NCI-H748 (cell line): ENCODE data around the gene SCN10A.

Source experiments
- DNase-seq: peaks from one replicate; lab custom pipeline; 2025; ENCODE audit not compliant: unreplicated experiment; lab: John Stamatoyannopoulos, UW

The SCN10A gene

DNA sequence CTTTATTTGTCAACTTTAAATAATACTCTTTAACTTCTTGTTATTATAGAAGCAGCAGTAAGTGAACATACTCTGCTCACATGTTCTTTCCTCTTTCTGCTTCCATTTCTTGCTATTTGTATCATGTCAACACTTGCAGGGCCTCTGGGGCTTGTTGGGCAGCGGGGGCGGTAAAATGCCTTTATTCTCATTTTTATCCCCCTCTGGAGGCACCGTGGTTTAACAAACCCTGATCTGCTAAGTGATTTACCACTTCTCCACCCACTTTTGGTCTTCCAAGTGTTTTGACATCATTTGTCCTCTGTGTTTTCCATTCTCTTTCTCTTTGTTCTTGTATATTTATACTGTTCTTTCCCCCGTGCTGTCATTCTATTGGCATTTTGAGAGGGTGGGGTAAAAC is 33.9 kb downstream of the SCN10A start:
- DNase-seq, result peak; percentile 0

DNA sequence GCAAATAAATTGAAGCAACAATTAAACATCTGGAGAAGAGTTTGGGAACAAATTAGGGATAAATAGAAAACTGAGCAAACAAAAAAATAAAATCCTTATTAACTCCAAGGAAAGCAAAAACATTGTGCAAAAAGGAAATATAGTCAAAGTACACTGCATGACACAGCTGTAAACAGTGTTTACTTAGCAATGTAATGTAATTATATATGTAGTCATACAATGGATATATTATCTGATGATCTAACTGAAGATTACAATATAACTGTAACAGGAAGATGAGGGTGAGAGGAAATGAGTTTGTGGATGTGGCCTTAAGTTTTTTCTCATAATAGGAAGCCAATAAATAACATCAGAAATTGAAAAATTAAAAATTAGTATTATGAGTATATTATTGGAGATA is 42.5 kb downstream of the SCN10A start:
- no peak for DNase-seq

DNA sequence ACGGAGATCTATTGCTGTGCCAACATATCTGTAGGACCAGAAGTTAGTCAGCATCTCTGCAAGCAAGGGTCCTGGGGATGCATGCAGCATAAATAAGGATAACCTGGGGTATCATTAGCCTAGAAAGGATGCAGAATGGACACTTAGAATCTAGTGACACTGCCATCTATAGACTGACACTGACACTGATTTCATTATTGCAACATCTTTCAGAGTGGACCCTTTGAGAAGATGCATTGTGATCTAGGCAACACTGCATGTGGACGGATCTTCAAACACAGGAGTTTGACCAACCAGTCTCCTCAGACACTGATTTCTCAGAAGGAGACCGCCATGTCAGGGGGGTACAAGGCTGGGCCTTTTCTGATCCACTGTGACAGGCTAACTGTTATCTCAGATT is 52.4 kb downstream of the SCN10A start:
- DNase-seq, result no peak

DNA sequence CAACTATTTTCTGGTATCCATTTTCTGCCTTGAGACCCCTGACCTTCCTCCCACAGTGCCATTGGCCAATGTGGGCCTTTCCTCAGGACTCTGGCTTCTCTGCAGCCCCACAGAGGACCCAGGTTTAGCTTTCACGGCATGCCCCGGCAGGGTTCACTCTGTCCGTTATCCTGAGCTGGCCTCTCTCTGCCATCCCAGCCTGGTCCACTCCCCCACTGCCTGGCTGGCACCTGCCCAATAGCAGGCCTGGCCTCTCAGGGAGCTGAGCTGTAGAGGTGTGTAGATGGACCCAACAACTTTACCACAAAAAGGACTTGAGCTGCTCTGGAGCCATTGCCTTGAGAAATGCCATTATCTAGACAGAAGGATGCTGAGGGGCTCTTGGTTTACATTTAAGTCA is 57.5 kb downstream of the SCN10A start:
- no peak for DNase-seq

DNA sequence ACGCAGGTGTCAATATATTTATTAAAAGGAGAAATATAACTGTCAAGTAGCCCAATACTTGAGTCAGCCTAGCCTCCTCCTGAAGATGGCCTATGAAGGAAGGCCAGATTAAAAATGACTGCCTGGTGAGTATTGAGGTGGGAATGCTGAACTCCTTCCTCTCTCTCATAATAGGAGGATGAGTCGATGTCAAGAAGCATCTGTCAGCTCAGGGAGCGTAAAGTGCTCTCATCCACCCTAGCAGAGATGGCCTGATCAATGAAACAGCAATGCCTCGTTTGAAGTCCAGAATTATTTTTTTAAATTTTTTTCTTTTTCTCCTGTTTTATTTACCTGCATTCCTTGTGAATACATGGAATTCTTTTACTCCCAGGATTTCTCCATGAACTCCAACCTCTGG is 58.3 kb downstream of the SCN10A start:
- DNase-seq, result no peak

DNA sequence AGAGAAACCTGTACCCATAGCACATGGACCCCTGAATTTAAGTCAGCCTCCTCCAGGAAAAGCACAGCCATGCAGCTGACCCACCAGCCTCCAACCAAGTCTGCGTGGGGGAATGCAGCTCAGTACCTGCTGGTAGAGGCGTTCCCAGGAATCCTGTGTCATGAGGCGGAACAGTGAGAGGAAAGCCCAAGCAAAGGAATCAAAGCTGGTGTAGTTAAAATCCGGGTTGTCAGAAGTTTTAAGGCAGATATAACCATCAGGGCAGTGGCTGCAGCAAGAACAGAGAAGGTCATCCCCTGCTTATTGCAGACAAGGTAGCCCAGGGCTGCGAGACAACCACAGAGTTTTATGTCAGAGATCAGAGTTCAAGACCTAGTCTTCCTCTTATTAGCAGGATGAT is 59.1 kb downstream of the SCN10A start:
- no peak for DNase-seq

DNA sequence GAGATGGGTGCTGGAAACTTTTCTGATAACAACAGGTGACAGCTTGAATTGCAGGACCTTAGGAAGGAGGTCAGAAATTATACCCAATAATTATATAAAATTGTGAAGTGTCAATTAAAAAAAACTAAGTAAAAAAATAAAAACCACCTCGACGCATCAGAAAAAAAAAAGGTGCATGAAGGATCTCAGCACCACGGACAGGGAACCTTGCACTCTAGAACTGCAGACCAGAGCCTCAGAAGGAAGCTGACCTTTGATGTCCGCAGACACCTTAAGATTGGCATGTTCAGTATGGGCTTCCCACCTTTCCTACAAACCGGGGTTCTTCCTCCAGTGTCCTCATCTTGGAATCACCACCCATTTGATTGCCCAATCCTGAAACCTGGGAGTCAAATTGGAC is 60.9 kb downstream of the SCN10A start:
- no peak for DNase-seq

DNA sequence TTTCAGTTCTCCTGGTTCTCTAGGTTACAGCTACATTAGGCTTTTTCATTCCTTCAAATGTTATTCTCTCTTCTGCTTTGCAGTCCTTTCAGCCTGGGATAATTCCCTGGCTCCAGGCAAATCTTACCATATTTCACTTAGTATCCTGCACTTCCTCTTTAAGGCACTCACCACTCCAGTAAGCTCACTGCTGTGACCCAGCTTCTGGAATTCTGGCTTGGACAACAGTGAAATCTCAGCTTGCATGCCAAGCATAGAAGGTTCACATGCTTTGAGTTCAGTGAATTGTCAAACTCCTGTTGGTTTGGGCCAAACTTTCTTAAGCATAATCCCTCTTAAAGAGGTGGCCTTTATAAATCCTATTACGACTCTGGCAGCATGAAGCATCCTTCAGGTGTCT is 69.4 kb downstream of the SCN10A start:
- no peak for DNase-seq

DNA sequence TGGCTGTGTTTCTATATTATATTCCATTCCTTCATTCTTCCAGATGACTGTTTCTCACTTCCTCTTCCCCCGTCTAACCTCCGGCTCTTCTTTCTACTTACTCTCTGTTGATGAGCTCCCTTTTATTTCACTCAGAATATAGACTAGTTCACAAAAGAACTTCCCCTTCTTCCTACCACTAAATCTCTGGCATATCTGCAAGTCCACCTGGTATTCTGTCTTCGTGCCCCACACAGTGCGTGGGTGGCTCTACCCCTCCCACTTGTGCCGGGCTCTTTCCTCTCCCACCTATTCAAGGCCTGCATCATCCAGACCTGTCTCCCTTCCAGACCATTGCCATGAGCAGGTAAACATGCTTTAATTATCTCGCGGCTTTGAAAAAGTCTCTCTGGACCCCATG is 73.0 kb downstream of the SCN10A start:
- DNase-seq, result no peak

DNA sequence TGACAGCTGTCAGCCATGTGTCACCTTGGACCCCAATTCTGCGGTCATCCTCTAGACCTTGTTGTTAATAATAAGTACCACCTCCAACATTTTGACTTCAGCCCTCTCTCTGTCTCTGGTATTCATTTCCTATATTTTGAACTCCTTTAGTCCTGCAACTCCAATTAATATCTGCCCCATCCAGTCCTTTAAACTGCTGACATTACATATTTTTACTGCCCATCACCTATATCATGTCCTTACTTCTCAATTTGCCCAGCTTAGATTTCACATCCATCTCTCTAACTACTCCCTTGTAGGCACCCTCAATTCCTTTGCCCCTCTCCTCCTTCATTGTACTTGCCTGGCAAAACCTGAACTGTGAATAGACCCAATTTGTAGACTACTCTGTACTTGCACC is 73.5 kb downstream of the SCN10A start:
- no peak for DNase-seq

DNA sequence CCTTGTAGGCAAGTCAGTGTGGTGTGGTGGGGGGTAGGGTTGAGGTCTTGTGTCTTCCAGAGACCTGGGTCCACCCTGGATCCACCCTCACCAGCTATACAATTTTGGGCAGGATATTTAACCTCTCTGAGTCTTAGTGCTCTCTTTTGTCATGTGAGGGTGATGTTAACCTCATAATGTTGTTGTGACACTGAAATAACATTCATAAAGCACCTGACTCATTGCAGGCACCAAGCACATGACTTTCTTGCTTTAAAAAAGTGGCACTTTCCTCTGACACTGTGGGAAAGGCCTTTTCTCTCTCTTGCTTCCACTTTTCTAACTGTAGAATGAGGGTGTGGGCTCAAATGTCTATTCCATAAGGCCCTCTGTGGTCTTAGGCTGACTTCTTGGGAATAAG is 75.5 kb downstream of the SCN10A start:
- no peak for DNase-seq

DNA sequence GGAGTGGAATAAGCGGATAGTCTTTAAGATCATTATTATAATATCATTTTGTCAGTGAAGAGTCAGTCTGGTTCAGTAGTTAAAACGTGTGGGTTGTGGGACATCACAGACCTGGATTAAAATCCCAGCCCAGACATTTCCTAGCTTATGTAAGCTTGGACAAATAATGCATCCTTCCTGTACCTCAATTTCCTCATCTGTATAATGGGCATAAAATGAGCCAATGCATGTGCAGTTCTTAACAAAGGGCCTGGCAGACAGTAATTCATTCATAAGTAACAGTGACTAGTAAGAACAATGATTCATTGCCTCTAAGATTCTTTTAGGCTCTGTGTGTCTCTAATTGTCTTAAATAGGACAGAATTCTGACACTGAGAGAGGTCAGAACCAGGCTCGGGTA is 76.1 kb downstream of the SCN10A start:
- no peak for DNase-seq

DNA sequence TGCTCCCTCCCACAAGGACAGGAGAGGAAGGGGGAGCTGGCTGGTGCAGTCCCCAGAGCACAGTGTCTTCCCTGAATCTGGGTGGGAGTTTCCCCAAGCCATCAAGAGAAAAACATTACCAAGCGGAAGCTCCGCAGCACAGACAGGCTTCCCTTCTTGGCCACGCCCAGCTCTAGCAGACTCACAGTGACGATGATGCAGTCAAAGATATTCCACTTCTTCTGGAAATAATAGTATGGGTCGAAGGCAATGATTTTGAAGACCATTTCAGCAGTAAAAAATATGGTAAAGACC is 76.7 kb downstream of the SCN10A start:
- DNase-seq, result no peak

DNA sequence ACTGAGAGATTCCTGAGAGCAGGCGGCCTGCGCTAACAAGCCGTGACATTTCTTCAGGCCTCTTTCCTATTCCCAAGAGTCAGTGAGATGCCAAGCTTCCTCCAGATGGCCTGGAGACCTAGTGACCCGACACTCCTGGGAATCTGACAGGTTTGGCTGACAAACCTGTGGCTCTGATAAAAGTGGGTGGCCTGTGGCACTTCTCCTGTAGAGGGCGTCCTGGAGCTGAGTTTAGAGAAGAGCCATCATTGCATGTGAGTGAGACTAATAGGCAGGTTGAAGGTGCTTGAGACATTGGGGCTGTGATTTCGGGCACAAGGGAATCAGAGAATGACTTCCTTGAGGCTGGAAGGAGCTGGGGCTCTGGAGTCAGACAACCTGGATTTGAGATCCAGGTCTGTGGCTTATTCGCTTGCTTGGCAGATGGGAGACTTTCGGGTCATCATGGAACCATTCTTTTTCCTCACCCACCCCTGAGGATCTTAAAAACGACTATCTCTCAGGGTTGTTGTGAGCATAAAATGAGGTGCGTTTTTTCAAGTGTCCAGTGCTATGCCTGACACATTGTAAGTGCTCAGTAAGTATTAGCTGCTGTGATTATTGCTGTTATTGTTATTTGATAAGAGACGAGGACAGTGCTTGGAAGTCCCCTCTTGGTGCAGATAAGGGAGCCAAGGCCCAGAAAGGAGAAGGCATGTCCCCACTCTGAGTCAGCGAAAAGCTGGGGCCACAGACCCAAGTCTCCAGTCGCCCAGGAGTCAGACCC is 77.2 kb downstream of the SCN10A start:
- DNase-seq, result peak; percentile 45

DNA sequence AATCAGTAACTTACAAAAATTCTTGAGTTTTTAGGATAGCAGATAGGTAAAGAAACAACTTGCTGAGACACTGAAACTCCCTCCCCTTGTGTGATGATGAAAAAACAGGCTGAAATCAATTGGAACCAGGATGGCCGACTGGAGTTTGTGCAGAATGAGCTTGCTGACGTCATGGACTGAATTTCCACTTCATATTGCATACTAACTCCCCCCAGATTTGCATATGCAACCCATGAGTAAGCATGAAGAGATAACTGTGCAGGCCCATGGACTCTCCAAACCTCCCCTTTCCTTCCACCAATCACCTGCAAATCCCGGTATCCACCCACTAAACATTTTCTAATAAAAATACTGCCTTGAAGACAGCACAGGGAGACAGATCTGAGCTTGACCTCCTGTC is 84.5 kb downstream of the SCN10A start:
- no peak for DNase-seq

DNA sequence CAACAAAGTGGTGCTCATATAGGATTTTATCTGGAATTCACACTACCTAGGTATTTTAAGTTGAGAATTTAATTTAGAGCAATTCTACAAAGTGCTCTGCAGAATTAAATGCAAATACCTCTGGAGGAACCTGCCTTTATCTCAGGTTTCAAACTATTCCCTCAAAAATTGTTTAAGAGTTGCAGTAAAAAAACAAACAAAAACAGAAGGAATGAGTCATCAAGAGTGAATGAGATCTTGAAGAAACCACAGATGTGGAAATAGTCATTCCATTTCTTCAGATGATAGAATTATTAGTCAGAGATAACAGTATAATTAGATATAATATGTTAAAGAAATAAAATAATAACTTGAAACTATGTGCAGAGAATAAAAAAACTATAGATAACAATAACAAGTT is 85.7 kb downstream of the SCN10A start:
- no peak for DNase-seq

DNA sequence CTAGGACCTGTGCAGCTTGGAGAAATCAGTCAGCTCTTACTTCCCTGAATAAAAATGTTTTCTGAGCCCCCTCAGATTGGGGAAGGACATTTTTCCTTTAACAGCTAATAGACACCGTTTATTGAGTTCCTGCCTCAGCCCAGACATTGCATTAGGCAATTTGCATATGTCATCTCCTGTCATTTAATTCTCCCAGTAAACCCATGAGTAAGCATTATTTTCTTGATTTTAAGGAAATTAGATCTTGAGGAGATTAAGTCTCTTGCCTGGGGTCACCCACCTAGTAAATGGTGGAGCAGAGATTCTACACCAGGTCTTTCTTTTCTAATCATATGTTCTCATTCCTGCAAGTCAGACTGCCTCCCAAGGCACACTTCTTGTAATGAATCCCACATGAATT is 88.0 kb downstream of the SCN10A start:
- DNase-seq, result no peak

DNA sequence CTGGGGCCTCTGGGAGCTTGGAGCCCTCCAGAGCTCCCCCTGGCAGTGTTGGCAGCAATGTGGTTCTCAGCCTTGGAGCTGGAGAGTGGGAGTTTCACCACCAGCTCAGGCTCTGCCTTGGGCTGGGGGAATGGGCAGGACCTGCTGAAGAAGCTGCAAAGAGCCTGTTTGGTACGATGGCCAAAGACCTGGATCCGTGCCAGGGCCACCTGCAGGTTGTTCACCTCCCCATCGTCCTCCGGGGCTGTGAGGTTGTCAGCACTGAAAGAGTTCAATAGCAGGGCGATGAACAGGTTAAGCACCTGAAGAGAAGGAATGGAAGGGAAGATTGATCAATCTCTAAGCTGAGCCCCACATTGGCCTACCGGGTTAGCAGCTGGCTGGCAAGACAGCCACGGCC is 89.3 kb downstream of the SCN10A start:
- no peak for DNase-seq

DNA sequence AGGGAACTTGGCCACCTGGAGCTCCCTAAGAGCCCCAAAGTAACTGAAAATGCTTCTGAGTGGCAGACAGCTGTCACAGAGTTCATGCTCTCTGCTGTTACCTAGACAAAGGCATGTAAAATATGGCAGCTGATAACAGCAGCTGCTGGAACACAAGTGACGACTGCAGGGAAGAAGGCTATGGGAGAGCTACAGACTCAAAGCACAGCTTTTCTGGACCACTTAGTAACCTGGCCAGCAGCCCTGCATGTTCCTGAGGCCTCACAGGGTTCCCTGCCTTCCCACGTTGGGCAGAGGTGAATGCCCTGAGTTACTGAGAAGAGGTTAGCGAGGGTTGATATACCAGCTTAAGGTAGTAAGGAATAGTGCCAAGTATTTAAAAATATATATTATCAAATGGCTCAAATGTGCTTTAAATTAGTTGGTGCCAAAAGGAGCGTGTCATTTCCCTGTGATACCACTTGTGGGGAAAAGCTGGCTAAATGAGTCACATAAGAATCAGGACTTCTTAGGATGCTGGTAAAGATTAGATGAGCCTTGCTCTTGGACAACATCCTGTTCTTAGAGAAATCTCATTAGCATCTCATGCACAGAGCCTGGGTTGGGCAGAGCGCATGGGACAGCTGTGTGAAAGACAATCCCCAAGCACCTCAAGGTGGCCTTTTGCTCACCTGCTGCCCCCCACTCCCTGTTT is 90.1 kb downstream of the SCN10A start:
- no peak for DNase-seq

DNA sequence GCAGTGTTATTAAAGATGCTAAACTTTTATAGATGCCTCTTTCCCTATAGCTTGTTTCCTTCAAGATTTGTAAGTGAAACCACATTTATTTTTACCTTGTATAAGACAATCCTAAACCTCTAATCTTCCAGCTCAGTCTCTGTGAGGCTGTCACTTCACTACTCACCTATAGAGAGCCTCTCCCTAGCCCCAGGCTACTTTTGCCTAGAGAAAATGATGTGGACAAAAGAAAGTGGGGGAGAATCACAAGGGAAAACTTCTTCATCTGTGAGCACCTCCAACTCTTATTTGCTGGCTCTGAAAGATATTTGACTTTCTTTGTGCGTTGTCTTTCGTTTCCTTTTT is 91.7 kb downstream of the SCN10A start:
- DNase-seq, result no peak

DNA sequence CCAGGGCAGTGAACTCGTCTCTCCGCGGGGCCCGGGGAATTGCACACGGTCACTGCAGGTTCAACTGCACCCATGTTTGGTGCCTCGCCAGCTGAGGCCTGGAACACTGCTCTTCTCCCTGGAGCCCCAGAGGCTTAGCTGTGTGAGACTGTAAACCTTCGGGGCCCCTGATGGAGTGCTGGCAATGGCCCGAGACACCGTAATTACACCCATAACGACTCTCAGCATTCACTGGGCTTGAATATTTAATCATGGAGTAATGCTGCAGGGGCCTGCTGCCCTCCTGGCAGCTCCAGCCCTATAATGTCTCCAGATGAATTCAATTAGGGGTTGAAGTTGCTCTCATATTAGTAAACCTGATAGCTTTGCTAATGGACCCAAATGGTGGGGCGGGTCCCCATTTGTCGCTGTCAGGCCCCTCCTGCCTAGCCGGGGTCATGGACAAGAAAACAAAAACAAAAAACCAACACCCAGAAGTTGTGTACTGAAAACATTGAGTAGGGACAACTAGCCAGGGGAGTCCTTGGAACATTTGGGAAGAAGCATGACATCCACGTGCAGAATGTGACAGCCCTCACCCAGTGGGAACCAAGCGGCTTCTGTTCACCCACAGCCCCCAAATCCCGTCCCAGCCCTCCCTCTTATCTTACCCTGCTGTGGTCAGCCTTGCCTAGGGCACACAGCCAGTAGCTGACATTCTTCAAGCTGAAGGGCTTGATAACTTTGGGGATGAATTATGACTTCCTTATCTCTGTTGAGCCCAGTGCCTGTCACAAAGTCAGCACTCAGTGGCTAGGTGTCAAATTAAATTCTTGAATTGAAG is 92.2 kb downstream of the SCN10A start:
- no peak for DNase-seq

DNA sequence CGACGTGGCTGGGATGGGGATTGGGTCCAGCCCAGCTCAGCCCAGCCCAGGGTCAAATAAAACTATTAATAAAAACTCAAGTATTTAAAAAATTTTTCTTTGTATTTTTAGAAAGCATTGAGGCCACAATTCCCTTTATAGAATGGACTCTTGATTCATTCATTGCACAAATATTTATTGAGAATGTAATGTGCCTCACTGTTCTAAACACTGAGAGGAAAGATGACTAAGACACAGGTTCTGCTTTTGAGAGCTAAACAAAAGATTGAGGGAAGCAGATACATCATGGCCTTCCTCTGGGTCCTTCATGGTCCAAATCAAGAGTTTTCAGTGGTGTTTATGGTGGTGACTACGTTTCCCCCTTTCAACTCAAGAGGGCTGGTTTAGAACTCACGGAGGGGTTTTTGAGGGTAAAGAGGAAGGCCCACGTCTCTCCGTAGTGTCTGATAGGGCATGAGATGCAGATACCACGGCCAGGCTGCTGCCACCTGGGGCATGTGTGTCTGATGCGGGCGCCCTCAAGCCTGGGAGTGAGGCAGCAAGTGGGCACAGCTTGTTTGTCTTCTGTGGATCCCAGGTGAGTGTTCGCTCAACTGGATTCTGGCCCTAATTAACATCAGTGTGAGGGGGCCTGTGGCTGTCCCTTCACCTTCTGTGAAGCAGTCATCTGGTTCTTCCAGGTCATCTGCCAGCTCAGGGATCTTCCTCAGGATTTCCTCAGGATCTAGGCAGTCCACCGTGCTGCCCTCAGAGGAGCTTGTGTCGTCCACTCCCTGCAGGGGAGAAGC is 93.0 kb downstream of the SCN10A start:
- no peak for DNase-seq
